Measurements from ENCODE around the gene ZC3H18.

- TF ChIP-seq EP300 (IDR thresholded peaks at IDR 0.05) (no peak), CTCF (IDR thresholded peaks at IDR 0.05) (no peak), POLR2A (IDR thresholded peaks at IDR 0.05) (no peak)
Observed at GRCh38 chr16:88601313-88602036, 31.3 kb downstream of the ZC3H18 start.
